ENCODE results near the gene HS3ST1. TPM values are rescaled to one million over a fixed set of nuclear protein-coding genes. Genes with fewer than 3 reads are reported as not detected.

Gene HS3ST1
- total and polyA plus RNA-seq, 2 experiments from 2014 or later: 0.09 to 0.40 TPM

DNA sequence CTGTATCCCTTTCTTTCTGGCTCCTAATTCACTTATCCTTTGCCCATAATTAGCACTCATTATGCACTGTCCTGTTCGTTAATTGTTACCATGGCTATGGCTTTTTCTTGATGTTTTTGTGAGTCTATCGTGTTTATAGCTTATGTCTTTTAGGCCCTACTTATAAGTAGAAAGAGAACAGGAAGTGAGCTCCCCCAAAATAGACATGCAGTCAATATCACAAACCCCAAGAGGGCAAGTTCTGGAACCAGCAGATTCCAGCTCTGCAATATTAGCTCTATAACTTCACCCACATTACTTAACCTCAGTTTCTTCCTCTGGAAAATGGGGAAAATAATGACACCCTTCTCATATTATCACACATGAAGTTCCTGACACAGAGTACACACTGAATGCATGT, 7.4 kb upstream of the HS3ST1 start:
- Histone ChIP-seq H3K27me3 (no peaks in the 10 kb centered on the region), H3K4me3 (no peak overlapping the region), H3K36me3 (no peaks in the 10 kb centered on the region), H3K9me3 (ENCODE audit: low read depth) (no peaks in the 10 kb centered on the region), H3K27ac (no peak overlapping the region), H3K4me1 (ENCODE audit: low read depth) (no peaks in the 10 kb centered on the region)
- DNase-seq (ENCODE audit: low read depth in 1 of 2, low spot score in 1 of 2): no peak
- TF ChIP-seq CTCF (IDR thresholded peaks at IDR 0.05; ENCODE audit: low read depth, low read length): no peak

DNA sequence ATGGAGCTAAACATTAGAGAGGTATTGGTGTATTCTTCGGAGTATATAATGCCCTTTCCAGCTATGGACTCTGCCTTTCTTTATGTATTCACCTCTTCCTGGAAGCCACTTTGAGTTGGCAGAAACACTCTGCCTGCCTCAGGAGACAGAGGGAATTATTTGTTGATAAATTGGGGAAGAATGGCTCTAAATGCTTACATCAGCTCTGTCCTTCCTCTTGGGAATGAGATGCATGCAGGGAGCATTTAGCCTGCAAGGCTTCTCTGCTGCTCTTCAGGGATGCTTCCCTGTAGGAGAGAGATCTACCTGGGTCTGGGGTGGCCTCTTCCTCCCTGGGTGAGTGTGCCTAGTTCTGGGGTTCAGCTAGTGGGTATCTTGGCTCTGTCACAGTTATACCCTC, 6.9 kb upstream of the HS3ST1 start:
- no peak for DNase-seq (ENCODE audit: low read depth in 1 of 2, low spot score in 1 of 2)
- Histone ChIP-seq H3K27me3 (peaks cover 3% of the 10 kb centered on the region), H3K4me3 (no peak overlapping the region), H3K9me3 (ENCODE audit: low read depth) (no peaks in the 10 kb centered on the region), H3K4me1 (ENCODE audit: low read depth) (no peaks in the 10 kb centered on the region), H3K36me3 (no peaks in the 10 kb centered on the region), H3K27ac (no peak overlapping the region)
- TF ChIP-seq CTCF (IDR thresholded peaks at IDR 0.05; ENCODE audit: low read depth, low read length): no peak

- Histone ChIP-seq H3K27me3 (peaks cover 45% of the 10 kb centered on the region), H3K4me1 (ENCODE audit: low read depth) (peaks cover 4% of the 10 kb centered on the region)
Observed at GRCh38 chr4:11431111-11431510, 2.4 kb upstream of the HS3ST1 start.

DNA sequence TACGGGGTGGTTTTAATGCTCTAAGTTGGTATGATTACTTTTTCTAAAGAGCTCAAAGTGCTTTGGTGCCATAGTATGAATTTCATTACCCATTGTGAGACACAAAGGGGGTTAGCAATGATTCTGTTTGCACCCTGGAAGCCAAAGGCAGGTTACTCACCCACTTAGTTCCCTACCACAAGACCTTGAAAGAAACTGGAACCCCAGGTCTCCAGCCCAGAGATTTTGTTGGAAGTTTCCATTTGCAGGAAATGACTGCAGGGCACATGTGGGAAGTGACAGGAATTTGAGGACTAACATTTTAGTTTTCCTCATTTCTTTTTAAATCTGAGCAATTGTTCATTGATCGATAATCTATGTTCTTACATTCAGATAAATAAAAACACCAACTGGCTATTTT, 1.8 kb upstream of the HS3ST1 start:
- Histone ChIP-seq H3K27me3 (peaks cover 47% of the 10 kb centered on the region), H3K4me3 (no peak overlapping the region), H3K36me3 (no peaks in the 10 kb centered on the region), H3K9me3 (ENCODE audit: low read depth) (no peaks in the 10 kb centered on the region), H3K4me1 (ENCODE audit: low read depth) (peaks cover 4% of the 10 kb centered on the region), H3K27ac (no peak overlapping the region)
- TF ChIP-seq CTCF (IDR thresholded peaks at IDR 0.05; ENCODE audit: low read depth, low read length): no peak
- DNase-seq (ENCODE audit: low read depth in 1 of 2, low spot score in 1 of 2): no peak

More at GRCh38 chr4:11431111-11431510, 2.4 kb upstream of the HS3ST1 start:
- Histone ChIP-seq H3K36me3 (no peaks in the 10 kb centered on the region), H3K4me3 (no peak overlapping the region), H3K27ac (no peak overlapping the region), H3K9me3 (ENCODE audit: low read depth) (no peaks in the 10 kb centered on the region)
- TF ChIP-seq CTCF (IDR thresholded peaks at IDR 0.05; ENCODE audit: low read depth, low read length): no peak
- no peak for DNase-seq (ENCODE audit: low read depth in 1 of 2, low spot score in 1 of 2)

- H3K27ac ChIP-seq: no peak overlapping the region
- peaks cover 4% of the 10 kb centered on the region for H3K4me1 ChIP-seq (ENCODE audit: low read depth)
- no peaks in the 10 kb centered on the region for H3K36me3 ChIP-seq
- peaks cover 47% of the 10 kb centered on the region for H3K27me3 ChIP-seq
- H3K9me3 ChIP-seq (ENCODE audit: low read depth): no peaks in the 10 kb centered on the region
- TF ChIP-seq CTCF (IDR thresholded peaks at IDR 0.05; ENCODE audit: low read depth, low read length): no peak
- no peak overlapping the region for H3K4me3 ChIP-seq
- no peak for DNase-seq (ENCODE audit: low read depth in 1 of 2, low spot score in 1 of 2)
Observed at GRCh38 chr4:11429699-11430045, 978 bp upstream of the HS3ST1 start.

All from cardiac muscle cell (in vitro differentiated cells and primary cell).